Trophoblast cell (in vitro differentiated cells and primary cell): Measurements from ENCODE around the gene CELF1.

Experiments used
- DNase-seq, 2 donors: peaks; one replicate each; pipeline ENCODE4 v3.0.0-alpha.2; 2016
- H2AFZ ChIP-seq: 2 replicates; pipeline ENCODE4 v1.6.1; 2013; ENCODE audit warnings: low read length, moderate library complexity, mild to moderate bottlenecking; ENCODE audit not compliant: insufficient read depth, poor library complexity
- H2AK5ac ChIP-seq: 2 replicates; pipeline ENCODE4 v1.6.1; 2013; ENCODE audit warnings: mild to moderate bottlenecking, low read length
- H2BK120ac ChIP-seq: 2 replicates; pipeline ENCODE4 v1.6.1; 2013; ENCODE audit warnings: low read length, mild to moderate bottlenecking, moderate library complexity; ENCODE audit not compliant: insufficient read depth, poor library complexity
- H2BK12ac ChIP-seq: 2 replicates; pipeline ENCODE4 v1.6.1; 2013; ENCODE audit warnings: mild to moderate bottlenecking, low read length, moderate library complexity
- H2BK5ac ChIP-seq: 2 replicates; pipeline ENCODE4 v1.6.1; 2013; ENCODE audit warnings: low read length, low read depth, moderate library complexity, mild to moderate bottlenecking; ENCODE audit not compliant: poor library complexity
- H3K14ac ChIP-seq: 2 replicates; pipeline ENCODE4 v1.6.1; 2013; ENCODE audit warnings: mild to moderate bottlenecking, low read length
- H3K18ac ChIP-seq: 2 replicates; pipeline ENCODE4 v1.6.1; 2013; ENCODE audit warnings: mild to moderate bottlenecking, low read length
- H3K23ac ChIP-seq: 2 replicates; pipeline ENCODE4 v1.6.1; 2013; ENCODE audit warnings: low read length
- H3K27ac ChIP-seq: 2 replicates; pipeline ENCODE4 v1.5.1; 2013; ENCODE audit warnings: low read depth, mild to moderate bottlenecking, inconsistent platforms, low read length, moderate library complexity
- H3K27me3 ChIP-seq: 2 replicates; pipeline ENCODE4 v1.6.1; 2013; ENCODE audit warnings: inconsistent platforms, mild to moderate bottlenecking, low read length, moderate library complexity; ENCODE audit not compliant: insufficient read depth
- H3K36me3 ChIP-seq, 2 experiments: 1 replicate in 1 of 2; 2 replicates in 1 of 2; pipeline ENCODE4 v1.6.1; 2013; ENCODE audit warnings: low read length in 2 of 2, mild to moderate bottlenecking in 2 of 2, moderate library complexity in 1 of 2; ENCODE audit not compliant: insufficient read depth in 2 of 2, control insufficient read depth in 1 of 2
- H3K4ac ChIP-seq: 2 replicates; pipeline ENCODE4 v1.6.1; 2013; ENCODE audit warnings: low read depth, mild to moderate bottlenecking, low read length, moderate library complexity
- H3K4me1 ChIP-seq, 2 experiments: 1 replicate in 1 of 2; 2 replicates in 1 of 2; pipeline ENCODE4 v1.6.1; 2013; ENCODE audit warnings: low read length in 2 of 2, mild to moderate bottlenecking in 2 of 2, moderate library complexity in 1 of 2; ENCODE audit not compliant: insufficient read depth in 2 of 2, control insufficient read depth in 1 of 2
- H3K4me2 ChIP-seq: 2 replicates; pipeline ENCODE4 v1.6.1; 2013; ENCODE audit warnings: inconsistent platforms, mild to moderate bottlenecking, low read length, moderate library complexity
- H3K4me3 ChIP-seq: 2 replicates; pipeline ENCODE4 v1.5.1; 2013; ENCODE audit warnings: mild to moderate bottlenecking, low read depth, low read length, inconsistent platforms
- H3K79me1 ChIP-seq: one replicate; pipeline ENCODE4 v1.6.1; 2013; ENCODE audit warnings: low read length
- H3K79me2 ChIP-seq: 2 replicates; pipeline ENCODE4 v1.6.1; 2013; ENCODE audit warnings: low read length, mild to moderate bottlenecking; ENCODE audit not compliant: control insufficient read depth, insufficient read depth, poor library complexity
- H3K9ac ChIP-seq: 2 replicates; pipeline ENCODE4 v1.6.1; 2013; ENCODE audit warnings: mild to moderate bottlenecking, low read length
- H3K9me3 ChIP-seq: 2 replicates; pipeline ENCODE4 v1.6.1; 2013; ENCODE audit warnings: low read depth, mild to moderate bottlenecking, control low read depth, inconsistent platforms, low read length; ENCODE audit not compliant: insufficient read depth
- H4K12ac ChIP-seq: 2 replicates; pipeline ENCODE4 v1.6.1; 2013; ENCODE audit warnings: low read depth, mild to moderate bottlenecking, low read length, moderate library complexity
- H4K8ac ChIP-seq: 2 replicates; pipeline ENCODE4 v1.6.1; 2013; ENCODE audit warnings: low read depth, mild to moderate bottlenecking, low read length, moderate library complexity
- H4K91ac ChIP-seq: one replicate; pipeline ENCODE4 v1.6.1; 2013; ENCODE audit warnings: low read depth, mild to moderate bottlenecking, low read length, moderate library complexity
- WGBS: extraction: QIAGEN DNeasy Blood & Tissue Kit; methylation state at CpG from one replicate; pipeline ENCODE4 v1.1.7; 2013; ENCODE audit warnings: missing lambda C conversion rate; ENCODE audit not compliant: insufficient read length, insufficient coverage; ENCODE audit errors: extremely low coverage; 5-methylcytosine and 5-hydroxymethylcytosine counted together

CELF1 gene

DNA sequence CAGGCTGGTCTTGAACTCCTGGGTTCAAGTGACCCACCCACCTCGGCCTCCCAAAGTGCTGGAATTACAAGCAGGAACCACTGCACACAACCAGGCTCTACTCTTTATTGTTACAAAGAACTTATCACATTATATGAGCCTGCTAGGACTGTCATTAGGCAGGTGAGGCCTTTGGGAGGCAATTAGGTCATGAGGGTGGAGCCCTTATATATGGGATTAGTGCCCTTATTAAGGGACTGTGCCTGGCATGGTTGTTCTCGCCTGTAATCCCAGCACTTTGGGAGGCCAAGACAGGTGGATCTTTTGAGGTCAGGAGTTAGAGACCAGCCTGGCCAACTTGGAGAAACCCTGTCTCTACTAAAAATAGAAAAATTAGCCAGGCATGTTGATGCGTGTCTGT lies 116.2 kb downstream of the CELF1 start:
- Histone ChIP-seq H4K91ac (no peak overlapping the region), H3K4me2 (no peak overlapping the region), H3K18ac (no peak overlapping the region), H2AFZ (no peak overlapping the region), H3K79me2 (no peaks in the 10 kb centered on the region), H3K36me3 (no peaks in the 10 kb centered on the region), H2BK120ac (no peak overlapping the region), H3K4me3 (no peak overlapping the region), H2BK5ac (no peak overlapping the region), H3K27me3 (no peaks in the 10 kb centered on the region), H4K8ac (no peak overlapping the region), H3K79me1 (no peaks in the 10 kb centered on the region), H3K9me3 (no peaks in the 10 kb centered on the region), H3K4me1 (no peaks in the 10 kb centered on the region), H3K9ac (no peak overlapping the region), H3K14ac (no peak overlapping the region), H4K12ac (no peak overlapping the region), H2BK12ac (no peak overlapping the region), H3K4ac (no peak overlapping the region), H2AK5ac (no peak overlapping the region), H3K27ac (no peak overlapping the region), H3K23ac (no peak overlapping the region)
- DNase-seq, result no peak
- no CpG with 5 or more reads among the region's 3 CpGs for WGBS

DNA sequence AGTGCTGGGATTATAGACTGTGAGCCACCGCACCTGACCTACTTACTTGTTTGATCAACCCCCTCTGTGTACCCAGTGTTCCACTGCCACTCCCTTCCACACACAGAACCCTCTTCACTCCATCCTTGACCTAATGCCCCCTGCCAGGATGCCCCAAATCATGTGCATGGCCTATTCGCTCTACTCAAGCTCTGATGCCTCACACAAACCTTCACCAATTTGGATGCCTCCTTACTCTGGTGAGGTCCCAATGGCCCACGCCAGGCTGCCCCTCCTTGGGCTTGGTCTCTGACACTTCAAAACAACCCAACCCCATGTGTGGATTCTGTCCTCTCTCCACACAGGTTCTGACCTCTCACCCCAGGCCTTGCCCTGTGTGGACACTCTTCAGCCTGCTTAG lies 117.2 kb downstream of the CELF1 start:
- H3K4ac ChIP-seq, result no peak overlapping the region
- WGBS, result no CpG with 5 or more reads among the region's 3 CpGs

DNA sequence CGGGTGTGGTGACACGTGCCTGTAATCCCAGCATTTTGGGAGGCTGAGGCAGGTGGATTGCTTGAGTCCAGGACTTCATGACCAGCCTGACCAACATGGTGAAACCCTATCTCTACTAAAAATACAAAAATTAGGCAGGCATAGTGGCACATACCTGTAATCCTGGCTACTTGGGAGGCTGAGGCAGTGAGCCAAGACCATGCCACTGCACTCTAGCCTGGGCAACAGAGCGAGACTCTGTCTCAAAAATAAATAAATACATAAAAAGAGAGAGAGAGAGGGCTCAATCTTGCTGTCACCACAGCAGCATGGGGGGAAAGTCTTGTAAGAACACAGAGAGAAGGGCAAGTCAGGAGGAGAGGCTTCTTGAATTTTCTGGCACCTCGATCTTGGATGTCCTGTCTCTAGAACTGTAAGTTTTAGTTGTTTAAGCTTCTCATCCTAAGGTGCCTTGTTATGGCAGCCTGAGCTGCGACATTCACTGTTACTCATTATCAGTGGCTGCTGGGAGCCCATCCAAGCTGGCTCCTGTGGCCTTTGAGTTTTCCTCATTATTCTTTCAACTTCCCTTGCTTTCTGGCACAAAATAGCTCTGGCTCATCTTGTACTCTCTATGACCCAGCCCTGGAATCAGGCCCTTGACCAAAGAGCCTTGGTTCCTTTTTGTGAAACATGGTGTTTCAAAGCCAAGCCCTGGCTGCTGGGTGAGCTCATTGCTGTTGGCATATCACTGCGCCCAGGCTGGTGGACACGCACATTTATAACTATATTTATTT lies 118.7 kb downstream of the CELF1 start:
- Histone ChIP-seq H4K8ac (no peak overlapping the region), H3K27ac (no peak overlapping the region), H3K4me2 (no peak overlapping the region), H3K36me3 (no peaks in the 10 kb centered on the region), H3K27me3 (no peaks in the 10 kb centered on the region), H3K79me1 (no peaks in the 10 kb centered on the region), H2BK120ac (no peak overlapping the region), H3K4me3 (no peak overlapping the region), H3K23ac (no peak overlapping the region), H2BK5ac (no peak overlapping the region), H2AFZ (no peak overlapping the region), H2AK5ac (no peak overlapping the region), H3K9ac (no peak overlapping the region), H2BK12ac (no peak overlapping the region), H3K79me2 (no peaks in the 10 kb centered on the region), H3K14ac (no peak overlapping the region), H3K9me3 (no peaks in the 10 kb centered on the region), H3K4me1 (no peaks in the 10 kb centered on the region), H3K4ac (no peak overlapping the region), H3K18ac (no peak overlapping the region), H4K91ac (no peak overlapping the region), H4K12ac (no peak overlapping the region)
- DNase-seq, result no peak
- WGBS, result no CpG with 5 or more reads among the region's 7 CpGs

More for the DNA sequence above, 117.2 kb downstream of the CELF1 start:
- no peaks in the 10 kb centered on the region for H3K9me3 ChIP-seq
- H3K18ac ChIP-seq, result no peak overlapping the region
- H4K12ac ChIP-seq, result no peak overlapping the region
- no peak overlapping the region for H3K4me2 ChIP-seq
- H3K79me1 ChIP-seq, result no peaks in the 10 kb centered on the region
- H3K23ac ChIP-seq, result no peak overlapping the region
- no peak overlapping the region for H2BK5ac ChIP-seq
- H2BK12ac ChIP-seq, result no peak overlapping the region
- H3K36me3 ChIP-seq, result no peaks in the 10 kb centered on the region
- no peaks in the 10 kb centered on the region for H3K79me2 ChIP-seq
- no peak overlapping the region for H4K91ac ChIP-seq
- no peaks in the 10 kb centered on the region for H3K27me3 ChIP-seq
- H3K4me3 ChIP-seq, result peak overlapping the region; percentile 34
- no peak overlapping the region for H2BK120ac ChIP-seq
- H2AFZ ChIP-seq, result no peak overlapping the region
- H2AK5ac ChIP-seq, result no peak overlapping the region
- no peak overlapping the region for H3K14ac ChIP-seq
- H3K27ac ChIP-seq, result no peak overlapping the region
- H3K9ac ChIP-seq, result no peak overlapping the region
- no peaks in the 10 kb centered on the region for H3K4me1 ChIP-seq
- no peak for DNase-seq
- no peak overlapping the region for H4K8ac ChIP-seq

DNA sequence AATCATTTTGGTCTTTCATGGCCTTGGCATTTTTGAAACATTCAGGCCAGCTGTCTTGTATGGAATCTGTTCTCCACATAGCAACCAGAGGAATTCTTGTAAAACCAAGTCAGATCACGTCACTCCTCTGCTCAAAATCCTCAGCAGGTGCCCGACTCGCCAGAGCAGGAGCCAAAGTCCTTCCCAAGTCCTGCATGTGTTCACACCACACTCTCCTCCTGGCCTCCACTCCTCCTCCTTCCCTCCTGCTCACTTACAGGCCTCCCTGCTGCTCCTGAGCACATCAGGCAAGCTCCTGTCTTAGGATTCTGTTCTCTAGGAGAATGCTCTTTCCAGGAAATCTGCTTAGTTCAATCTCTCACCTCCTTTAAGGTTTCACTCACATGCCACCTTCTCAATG lies 119.8 kb downstream of the CELF1 start:
- H3K4me1 ChIP-seq, result no peaks in the 10 kb centered on the region
- no peak overlapping the region for H3K23ac ChIP-seq
- no peak overlapping the region for H3K4ac ChIP-seq
- no peak overlapping the region for H3K27ac ChIP-seq
- H2BK120ac ChIP-seq, result no peak overlapping the region
- no peak overlapping the region for H4K91ac ChIP-seq
- H2AK5ac ChIP-seq, result no peak overlapping the region
- no peak overlapping the region for H4K8ac ChIP-seq
- no peak for DNase-seq
- H3K9me3 ChIP-seq, result no peaks in the 10 kb centered on the region
- H3K79me1 ChIP-seq, result no peaks in the 10 kb centered on the region
- no peak overlapping the region for H2AFZ ChIP-seq
- no peak overlapping the region for H2BK5ac ChIP-seq
- no peaks in the 10 kb centered on the region for H3K36me3 ChIP-seq
- H3K4me2 ChIP-seq, result no peak overlapping the region
- H2BK12ac ChIP-seq, result no peak overlapping the region
- H3K9ac ChIP-seq, result no peak overlapping the region
- H3K79me2 ChIP-seq, result no peaks in the 10 kb centered on the region
- H3K27me3 ChIP-seq, result no peaks in the 10 kb centered on the region
- WGBS, result no CpG with 5 or more reads among the region's 3 CpGs
- H3K4me3 ChIP-seq, result no peak overlapping the region
- no peak overlapping the region for H3K14ac ChIP-seq
- no peak overlapping the region for H4K12ac ChIP-seq
- H3K18ac ChIP-seq, result no peak overlapping the region
